GM12865 (cell line): ENCODE results near the gene PAX2.

Source experiments
- DNase-seq: peaks from one replicate; pipeline ENCODE4 v3.0.0; 2010; ENCODE audit warnings: low read depth
- H3K4me3 ChIP-seq: 2 replicates; pipeline ENCODE4 v1.5.1; 2011; ENCODE audit warnings: mild to moderate bottlenecking, low read depth, low read length, control low read depth
- CTCF ChIP-seq: IDR thresholded peaks from 2 replicates; pipeline ENCODE4 v1.5.1; 2011; ENCODE audit warnings: low read length, control low read depth, low read depth, inconsistent platforms; ENCODE audit not compliant: insufficient read depth; ENCODE audit errors: missing control alignments

Gene PAX2

GRCh38 chr10:100803492-100803891 is 58.1 kb downstream of the PAX2 start:
- no peak for DNase-seq
- H3K4me3 ChIP-seq = no peak overlapping the region
- TF ChIP-seq CTCF = no peak

- TF ChIP-seq CTCF = no peak
- no peak for DNase-seq
- H3K4me3 ChIP-seq = no peak overlapping the region
These were observed 58.5 kb downstream of the PAX2 start for GRCh38 chr10:100803908-100804307.

GRCh38 chr10:100805543-100806355 is 60.4 kb downstream of the PAX2 start:
- DNase-seq = no peak
- H3K4me3 ChIP-seq = no peak overlapping the region
- no peak for TF ChIP-seq CTCF

GRCh38 chr10:100806356-100806645 is 60.9 kb downstream of the PAX2 start:
- TF ChIP-seq CTCF = no peak
- no peak for DNase-seq
- H3K4me3 ChIP-seq = no peak overlapping the region

- no peak overlapping the region for H3K4me3 ChIP-seq
- TF ChIP-seq CTCF = no peak
- no peak for DNase-seq
These were observed 62.0 kb downstream of the PAX2 start for GRCh38 chr10:100807241-100807951.

GRCh38 chr10:100808876-100809275 is 63.5 kb downstream of the PAX2 start:
- DNase-seq = no peak
- TF ChIP-seq CTCF = no peak
- H3K4me3 ChIP-seq = no peak overlapping the region
